GM12874 (cell line): ENCODE data around the gene SPOCK3.

ENCODE experiments used
- CTCF ChIP-seq: IDR thresholded peaks from 2 replicates; pipeline ENCODE4 v1.5.1; 2011; ENCODE audit warnings: low read depth, mild to moderate bottlenecking, control low read depth, low read length, moderate library complexity; ENCODE audit not compliant: insufficient read depth

Gene SPOCK3

GRCh38 chr4:166956484-166956883 lies 277.8 kb downstream of the SPOCK3 start:
- TF ChIP-seq CTCF, result no peak

DNA sequence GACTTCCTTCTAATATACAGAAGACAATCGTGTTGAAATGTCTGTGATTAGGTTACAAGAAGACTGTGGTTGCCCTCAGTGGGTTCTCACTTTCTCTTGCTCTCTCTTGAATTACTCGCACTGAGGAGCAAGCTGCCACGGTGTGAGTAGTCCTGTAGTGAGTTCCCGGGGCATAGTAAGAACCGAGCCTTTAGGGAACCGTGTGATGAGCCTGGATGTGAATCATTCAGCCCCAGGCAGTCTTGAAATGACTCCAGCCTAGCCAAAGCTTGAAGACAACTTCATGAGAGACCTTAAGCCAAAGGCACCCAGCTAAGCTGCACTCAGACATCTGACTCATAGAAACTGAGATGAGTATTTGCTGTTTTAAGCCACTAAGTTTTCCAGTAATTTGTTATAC lies 292.7 kb downstream of the SPOCK3 start:
- no peak for TF ChIP-seq CTCF

DNA sequence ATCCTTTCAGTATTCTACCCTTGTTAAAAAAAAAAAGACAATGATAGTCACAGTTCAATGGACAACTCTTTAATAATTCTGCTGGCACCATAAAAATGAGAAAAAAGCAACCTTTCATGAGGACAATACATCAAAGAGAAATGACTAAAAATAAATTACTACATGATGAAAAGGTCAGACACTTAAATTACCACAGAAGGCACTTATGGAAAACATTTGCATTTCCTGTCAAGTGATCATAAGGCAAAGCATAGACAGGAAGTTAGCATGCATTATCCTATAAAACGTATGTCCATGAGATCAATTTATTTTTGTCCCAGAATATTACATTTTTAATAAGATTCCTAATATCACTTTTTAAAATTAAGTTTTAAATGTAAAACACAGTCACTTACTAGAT lies 303.8 kb downstream of the SPOCK3 start:
- no peak for TF ChIP-seq CTCF

GRCh38 chr4:166924424-166924823 lies 309.9 kb downstream of the SPOCK3 start:
- TF ChIP-seq CTCF, result no peak

DNA sequence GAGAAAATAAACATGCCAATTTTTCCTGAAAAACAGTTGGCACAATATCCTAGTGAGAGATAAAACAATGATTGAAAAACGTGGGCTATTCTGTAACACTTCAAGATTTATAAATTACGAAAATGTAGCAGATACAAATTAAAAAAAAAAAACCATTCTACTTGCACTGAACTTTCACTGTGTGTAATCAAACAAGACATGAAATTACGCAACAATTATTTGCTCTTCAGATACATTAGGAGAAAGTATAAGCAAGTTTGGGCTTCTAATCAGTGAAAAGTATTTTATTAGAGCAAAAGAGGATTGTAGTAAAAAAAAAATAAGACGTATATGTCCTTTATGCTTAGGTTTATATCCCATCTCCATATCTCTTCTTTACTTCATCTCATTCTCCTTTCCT lies 320.4 kb downstream of the SPOCK3 start:
- no peak for TF ChIP-seq CTCF

DNA sequence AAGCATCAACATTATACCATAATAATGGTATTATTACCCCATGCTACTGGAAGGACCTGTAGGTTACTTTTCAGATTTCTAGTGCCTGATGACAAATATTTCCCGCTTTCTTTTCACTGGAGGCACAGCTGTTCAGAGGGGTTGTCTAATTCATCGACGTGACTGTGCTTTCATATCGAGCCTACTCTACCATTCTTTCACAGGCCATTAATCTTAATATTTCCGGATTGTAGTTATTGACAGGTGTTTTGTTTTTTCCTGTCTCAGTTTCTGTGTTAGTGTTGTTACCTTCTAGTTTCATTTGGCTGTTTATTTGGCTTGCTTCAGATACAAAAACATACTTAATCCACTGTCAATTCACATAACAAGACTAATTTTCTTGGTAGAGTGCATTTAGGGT lies 330.9 kb downstream of the SPOCK3 start:
- TF ChIP-seq CTCF, result no peak

GRCh38 chr4:166902941-166903340 lies 331.4 kb downstream of the SPOCK3 start:
- TF ChIP-seq CTCF, result no peak

- TF ChIP-seq CTCF, result no peak
Observed at GRCh38 chr4:166896254-166896653, 338.0 kb downstream of the SPOCK3 start.
